K562 (cell line): ENCODE results near the gene LUZP4.

Experiments used
- ATF2 ChIP-seq: sonication (generic); formaldehyde crosslinking; IDR thresholded peaks from 2 replicates; pipeline ENCODE4 v1.8.1; 2022; ENCODE audit warnings: missing genetic modification reagents
- CCAR2 ChIP-seq: fragments of 200-400 bp; formaldehyde crosslinking; IDR thresholded peaks from 2 replicates; pipeline ENCODE4 v1.6.1; 2017; ENCODE audit warnings: mild to moderate bottlenecking, low read depth, low read length
- CTCF ChIP-seq, 3 experiments: IDR thresholded peaks in 2 of 3; conservative IDR thresholded peaks in 1 of 3; 2 replicates each; pipeline ENCODE4 v1.5.1; 2011 to 2012; ENCODE audit warnings: low read length in 3 of 3, mild to moderate bottlenecking in 3 of 3, control low read depth in 2 of 3, improper control_type of control experiment in 1 of 3, inconsistent platforms in 1 of 3, low read depth in 1 of 3, mixed read lengths in 1 of 3, moderate library complexity in 1 of 3; ENCODE audit not compliant: insufficient read depth in 2 of 3
- POLR2AphosphoS2 ChIP-seq: IDR thresholded peaks from 2 replicates; pipeline ENCODE4 v1.6.1; 2012; ENCODE audit warnings: low read length, improper control_type of control experiment
- RFX5 ChIP-seq: IDR thresholded peaks from 2 replicates; pipeline ENCODE4 v1.6.1; 2011; ENCODE audit warnings: low read depth, mild to moderate bottlenecking, improper control_type of control experiment, low read length
- SIN3A ChIP-seq, 2 experiments: fragments of 150-350 bp in 1 of 2; IDR thresholded peaks; 2 replicates each; pipeline ENCODE4 v1.6.1; 2011 to 2016; ENCODE audit warnings: borderline replicate concordance in 2 of 2, low read depth in 2 of 2, low read length in 2 of 2, mild to moderate bottlenecking in 2 of 2, moderate library complexity in 2 of 2; ENCODE audit not compliant: control insufficient read depth in 1 of 2
- SRF ChIP-seq, 2 experiments: fragments of 250-450, 450-650 bp in 1 of 2; sonication (Bioruptor Pico) in 1 of 2; sonication (generic) in 1 of 2; formaldehyde crosslinking; IDR thresholded peaks; 2 replicates each; pipeline versions ENCODE4 v1.5.0 to v1.5.1; 2020 to 2022; ENCODE audit warnings: mild to moderate bottlenecking in 1 of 2, missing genetic modification reagents in 1 of 2

GRCh38 chrX:115269051-115269683 is 20.3 kb upstream of the LUZP4 start:
- TF ChIP-seq CTCF (IDR thresholded peaks at IDR 0.05 in 2 of 3, conservative IDR thresholded peaks at IDR 0.05 in 1 of 3; ENCODE audit: insufficient read depth in 2 of 3, low read depth in 1 of 3, low read length in 3 of 3), result no peak
- TF ChIP-seq SIN3A (IDR thresholded peaks at IDR 0.05; ENCODE audit: borderline replicate concordance in 2 of 2, control insufficient read depth in 1 of 2, low read depth in 2 of 2, low read length in 2 of 2), result no peak
- no peak for TF ChIP-seq RFX5
- no peak for TF ChIP-seq CCAR2
- TF ChIP-seq SRF (CRISPR knock-in tag; IDR thresholded peaks at IDR 0.05), result no peak
- no peak for TF ChIP-seq POLR2AphosphoS2
- no peak for TF ChIP-seq ATF2 (CRISPR knock-in tag)
